B cell (primary cell): ENCODE results near the gene GET4.

Experiments used
- CTCF ChIP-seq: fragments of 200-600 bp; IDR thresholded peaks from one replicate; pipeline ENCODE4 v1.8.0; 2022; ENCODE audit warnings: antibody characterized with exemption, mild to moderate bottlenecking
- EZH2 ChIP-seq: IDR thresholded peaks from 2 replicates; pipeline ENCODE4 v1.6.1; 2012; ENCODE audit warnings: borderline replicate concordance, low read depth, mild to moderate bottlenecking, moderate library complexity, low read length; ENCODE audit not compliant: insufficient read depth, poor library complexity, severe bottlenecking

DNA sequence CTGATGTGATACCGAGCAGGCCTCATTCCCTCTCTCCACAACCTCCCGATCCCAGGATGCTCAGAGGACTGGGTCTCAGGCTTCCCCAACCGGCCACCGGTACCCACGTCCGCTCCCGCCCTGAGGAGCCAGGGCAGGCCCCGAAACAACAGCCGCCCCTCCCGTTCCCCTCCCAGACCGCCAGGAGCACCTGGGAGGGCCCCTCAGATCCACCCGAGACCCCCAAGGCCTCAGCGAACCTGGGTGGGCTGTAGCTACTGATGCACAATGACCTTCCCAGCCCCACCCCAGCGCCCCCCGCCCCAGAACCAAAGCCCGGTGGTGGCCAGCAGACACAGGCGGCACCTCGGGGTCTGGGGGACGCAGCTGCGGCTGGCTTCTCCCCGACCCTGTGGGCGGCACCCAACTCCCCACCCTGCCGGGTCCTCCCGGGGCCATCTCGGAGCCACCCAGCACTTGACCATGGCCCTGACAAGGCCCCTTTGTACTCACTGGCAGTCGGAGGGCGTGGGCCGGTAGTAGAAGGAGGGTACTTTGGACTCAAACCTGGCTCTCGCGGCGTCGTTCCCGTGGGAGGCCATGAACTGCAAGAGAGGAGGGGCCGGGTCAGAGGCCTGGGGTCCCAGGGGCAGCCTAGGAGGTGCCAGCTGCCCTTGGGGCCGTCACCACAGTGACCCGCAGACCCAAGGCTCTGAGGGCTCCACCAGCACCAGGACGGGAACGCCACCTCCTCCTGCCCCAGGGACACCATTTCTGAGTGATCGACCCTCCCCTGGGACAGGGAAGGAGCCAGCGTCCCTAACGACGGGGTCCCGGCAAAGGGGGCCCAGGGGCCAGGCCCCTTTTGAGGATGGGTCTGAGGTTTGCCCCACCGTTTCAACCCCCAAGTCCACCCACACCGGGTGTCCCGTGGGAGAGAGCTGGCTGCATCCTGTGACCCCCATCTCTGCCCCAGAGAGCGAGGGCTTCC is 50.0 kb downstream of the GET4 start:
- no peak for TF ChIP-seq EZH2
- no peak for TF ChIP-seq CTCF
